Lower leg skin (tissue), 4 donors: ENCODE measurements around the gene CAMP. TPM values are rescaled to one million over a fixed set of nuclear protein-coding genes. Genes with fewer than 3 reads are reported as not detected.

Experiments
- DNase-seq, 2 donors: peaks; one replicate each; pipeline ENCODE4 v3.0.0-alpha.2; 2019; ENCODE audit warnings: low spot score in 2 of 2
- H3K4me3 ChIP-seq: fragments of 200-600 bp; sonication (generic); 2 replicates; pipeline ENCODE4 v1.5.1; 2017; ENCODE audit warnings: mild to moderate bottlenecking, low read depth; ENCODE audit not compliant: poor library complexity, severe bottlenecking
- POLR2A ChIP-seq, 2 donors: fragments of 450-650 bp; IDR thresholded peaks; one replicate each; pipeline ENCODE4 v1.6.1; 2016 to 2017; ENCODE audit warnings: antibody characterized with exemption in 2 of 2, mild to moderate bottlenecking in 1 of 2, moderate library complexity in 1 of 2
- WGBS, 2 donors: methylation state at CpG; one replicate each; pipeline ENCODE4 v1.1.5; 2018; 5-methylcytosine and 5-hydroxymethylcytosine counted together
- intact Hi-C: fragments of 100-400 bp; cut with DNase I; formaldehyde crosslinking; loops from one replicate; pipeline ENCODE4 v1.15.0; 2023; ENCODE audit warnings: low total_unique reads
- total RNA-seq, 4 donors: library from RNA; depleted of rRNA; stranded (reverse); fragments of >200 nt; gene quantifications; one replicate each; pipeline ENCODE4 v1.1.0, GENCODE V29; 2016
- TF ChIP-seq, protein P1 (sequence below), 3 donors: fragments of 450-650 bp; IDR thresholded peaks; one replicate each; pipeline ENCODE4 v1.5.1; 2016; ENCODE audit warnings: antibody characterized with exemption in 3 of 3, mild to moderate bottlenecking in 3 of 3, moderate library complexity in 2 of 3

CAMP gene
- total RNA-seq, 4 donors from 2014 or later = 1.1 TPM; not detected in 3

GRCh38 chr3:48189321-48189720 lies 34.0 kb upstream of the CAMP start:
- intact Hi-C loops = no loop called here
- WGBS, 2 donors = 89 to 92% methylated on average over 6 of the region's 6 CpGs
- TF ChIP-seq, protein P1, sequence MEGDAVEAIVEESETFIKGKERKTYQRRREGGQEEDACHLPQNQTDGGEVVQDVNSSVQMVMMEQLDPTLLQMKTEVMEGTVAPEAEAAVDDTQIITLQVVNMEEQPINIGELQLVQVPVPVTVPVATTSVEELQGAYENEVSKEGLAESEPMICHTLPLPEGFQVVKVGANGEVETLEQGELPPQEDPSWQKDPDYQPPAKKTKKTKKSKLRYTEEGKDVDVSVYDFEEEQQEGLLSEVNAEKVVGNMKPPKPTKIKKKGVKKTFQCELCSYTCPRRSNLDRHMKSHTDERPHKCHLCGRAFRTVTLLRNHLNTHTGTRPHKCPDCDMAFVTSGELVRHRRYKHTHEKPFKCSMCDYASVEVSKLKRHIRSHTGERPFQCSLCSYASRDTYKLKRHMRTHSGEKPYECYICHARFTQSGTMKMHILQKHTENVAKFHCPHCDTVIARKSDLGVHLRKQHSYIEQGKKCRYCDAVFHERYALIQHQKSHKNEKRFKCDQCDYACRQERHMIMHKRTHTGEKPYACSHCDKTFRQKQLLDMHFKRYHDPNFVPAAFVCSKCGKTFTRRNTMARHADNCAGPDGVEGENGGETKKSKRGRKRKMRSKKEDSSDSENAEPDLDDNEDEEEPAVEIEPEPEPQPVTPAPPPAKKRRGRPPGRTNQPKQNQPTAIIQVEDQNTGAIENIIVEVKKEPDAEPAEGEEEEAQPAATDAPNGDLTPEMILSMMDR (IDR thresholded peaks at IDR 0.05) = no peak
- TF ChIP-seq POLR2A (IDR thresholded peaks at IDR 0.05) = no peak
- no peak overlapping the region for H3K4me3 ChIP-seq
- peak in 1 of 2 donors; percentile 42 for DNase-seq

DNA sequence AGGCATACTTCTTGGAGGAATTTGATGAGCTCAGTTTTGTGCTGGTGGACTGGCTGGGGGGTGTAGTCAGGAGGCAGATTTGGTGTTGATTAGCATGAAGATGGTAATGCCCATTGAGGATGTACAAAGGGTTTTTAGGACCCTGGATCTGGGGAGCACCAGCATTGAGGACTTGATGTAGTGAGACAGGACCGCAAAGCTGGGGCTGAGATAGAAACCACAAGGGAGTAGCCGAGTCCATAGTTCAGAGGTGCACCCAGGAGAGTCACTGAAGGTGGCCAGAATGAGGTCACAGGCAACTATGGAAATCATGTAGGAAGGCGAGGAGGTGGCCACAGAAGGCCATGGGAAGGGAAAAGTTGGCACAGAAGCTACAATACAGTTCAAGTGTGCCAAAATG lies 32.4 kb upstream of the CAMP start:
- intact Hi-C loops = no loop called here
- DNase-seq = peak in 1 of 2 donors; percentile 54
- WGBS, 2 donors = 68 to 87% methylated on average over 3 of the region's 3 CpGs
- TF ChIP-seq, protein P1 (IDR thresholded peaks at IDR 0.05) = no peak
- TF ChIP-seq POLR2A (IDR thresholded peaks at IDR 0.05) = no peak
- no peak overlapping the region for H3K4me3 ChIP-seq

GRCh38 chr3:48194446-48195071 lies 28.7 kb upstream of the CAMP start:
- intact Hi-C loops = no loop called here
- WGBS, 2 donors = 44 to 47% methylated on average over 9 of the region's 9 CpGs
- no peak overlapping the region for H3K4me3 ChIP-seq
- no peak for TF ChIP-seq POLR2A (IDR thresholded peaks at IDR 0.05)
- TF ChIP-seq, protein P1 (IDR thresholded peaks at IDR 0.05) = peak in 1 of 3 donors; percentile 44
- peak in 1 of 2 donors; percentile 51 for DNase-seq

DNA sequence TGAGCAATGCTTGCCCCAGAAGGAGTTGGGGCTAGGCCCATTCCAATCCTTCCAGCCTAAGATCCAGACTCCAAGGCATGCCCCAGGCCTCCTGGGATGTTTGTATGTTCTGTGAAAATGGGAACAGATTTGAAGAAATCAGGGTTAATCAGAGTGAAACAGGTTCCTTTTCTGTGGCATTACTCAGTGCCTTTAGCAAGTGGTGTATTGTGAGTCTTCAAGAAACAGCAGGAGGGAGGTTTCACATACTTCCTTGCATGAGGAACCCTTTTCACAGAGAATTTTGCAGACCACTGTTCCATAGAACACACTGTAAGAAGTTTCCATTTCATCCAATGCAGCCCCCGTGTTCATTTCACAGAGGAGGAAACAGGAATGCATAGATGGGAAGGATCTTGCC lies 26.7 kb upstream of the CAMP start:
- whole genome bisulfite sequencing, 2 donors = 89 to 92% methylated on average over 1 of the region's 1 CpG
- TF ChIP-seq, protein P1 (IDR thresholded peaks at IDR 0.05) = no peak
- TF ChIP-seq POLR2A (IDR thresholded peaks at IDR 0.05) = no peak
- intact Hi-C loops = no loop called here
- H3K4me3 ChIP-seq = no peak overlapping the region
- DNase-seq = peak in 1 of 2 donors; percentile 10

GRCh38 chr3:48199117-48199516 lies 24.2 kb upstream of the CAMP start:
- intact Hi-C loops = no loop called here
- peak in 1 of 2 donors; percentile 25 for DNase-seq
- no peak for TF ChIP-seq POLR2A (IDR thresholded peaks at IDR 0.05)
- TF ChIP-seq, protein P1 (IDR thresholded peaks at IDR 0.05) = no peak
- H3K4me3 ChIP-seq = no peak overlapping the region

- no peak for DNase-seq
- WGBS, 2 donors = 82 to 83% methylated on average over 6 of the region's 6 CpGs
- intact Hi-C loops = no loop called here
- TF ChIP-seq, protein P1 (IDR thresholded peaks at IDR 0.05) = no peak
- no peak for TF ChIP-seq POLR2A (IDR thresholded peaks at IDR 0.05)
- H3K4me3 ChIP-seq = no peak overlapping the region
Observed at GRCh38 chr3:48202632-48203031, 20.7 kb upstream of the CAMP start.
